B cell (primary cell): ENCODE measurements around the gene NODAL. TPM values are rescaled to one million over a fixed set of nuclear protein-coding genes. Genes with fewer than 3 reads are reported as not detected.

ENCODE experiments used
- ATAC-seq: fragments of 200-7000 bp; cut with Tn5 transposase; one replicate; pipeline ENCODE4 v1.10.0; 2021; ENCODE audit warnings: low read depth, mild to moderate bottlenecking, moderate number of reproducible peaks, moderate library complexity
- CTCF ChIA-PET: fragments of 350-600 bp; sonication (Branson Sonifier 250); formaldehyde crosslinking; loops from one replicate; lab custom pipeline; 2021; ENCODE audit warnings: antibody characterized with exemption, inconsistent platforms; lab: Charles Lee
- POLR2A ChIA-PET: fragments of 350-600 bp; sonication (Branson Sonifier 250); formaldehyde crosslinking; loops from one replicate; lab custom pipeline; 2021; ENCODE audit warnings: antibody characterized with exemption; lab: Charles Lee
- DNase-seq: peaks from one replicate; pipeline ENCODE4 v3.0.0; 2013
- H2AFZ ChIP-seq: 2 replicates; pipeline ENCODE4 v1.6.1; 2012; ENCODE audit warnings: mild to moderate bottlenecking, low read depth, low read length; ENCODE audit not compliant: insufficient read depth, poor library complexity, severe bottlenecking
- H3K27ac ChIP-seq, 2 donors: 1 replicate in 1 of 2; 2 replicates in 1 of 2; pipeline ENCODE4 v1.5.1; 2012 to 2013; ENCODE audit warnings: low read length in 2 of 2, mild to moderate bottlenecking in 2 of 2, moderate library complexity in 1 of 2
- H3K27me3 ChIP-seq, 4 experiments: fragments of 200-600 bp in 1 of 4; sonication (generic) in 1 of 4; replicated peaks in 1 of 4; 1 replicate in 2 of 4; 2 replicates in 2 of 4; pipeline versions ENCODE4 v1.6.1 to v1.7.0; 2013 to 2016; ENCODE audit warnings: low read length in 3 of 4, mild to moderate bottlenecking in 2 of 4, mixed read lengths in 1 of 4, moderate library complexity in 1 of 4; ENCODE audit not compliant: insufficient read depth in 4 of 4, control insufficient read depth in 3 of 4; ENCODE audit errors: control extremely low read depth in 1 of 4
- H3K36me3 ChIP-seq, 2 experiments: replicated peaks in 1 of 2; 1 replicate in 1 of 2; 2 replicates in 1 of 2; pipeline versions ENCODE4 v1.6.1 to v1.7.1; 2013; ENCODE audit warnings: low read length in 1 of 2; ENCODE audit not compliant: insufficient read depth in 2 of 2, control insufficient read depth in 1 of 2; ENCODE audit errors: control extremely low read depth in 1 of 2, extremely low read depth in 1 of 2
- H3K4me1 ChIP-seq, 2 donors: fragments of 200-600 bp in 1 of 2; sonication (generic) in 1 of 2; 1 replicate in 1 of 2; 2 replicates in 1 of 2; pipeline versions ENCODE4 v1.5.1 to v1.6.1; 2013 to 2017; ENCODE audit warnings: low read length in 2 of 2; ENCODE audit not compliant: control insufficient read depth in 2 of 2, insufficient read depth in 2 of 2
- H3K4me2 ChIP-seq: replicated peaks from 2 replicates; pipeline ENCODE3; 2012; ENCODE audit warnings: mild to moderate bottlenecking, low read depth, low read length; ENCODE audit not compliant: poor library complexity, severe bottlenecking
- H3K4me3 ChIP-seq, 5 experiments: fragments of 200-600 bp in 1 of 5; sonication (generic) in 1 of 5; 1 replicate in 3 of 5; 2 replicates in 2 of 5; pipeline versions ENCODE4 v1.5.1 to v1.7.0; 2011 to 2016; ENCODE audit warnings: low read length in 4 of 5, mild to moderate bottlenecking in 4 of 5, low read depth in 2 of 5, control low read depth in 1 of 5, moderate library complexity in 1 of 5; ENCODE audit not compliant: insufficient read depth in 1 of 5; ENCODE audit errors: control extremely low read depth in 1 of 5, extremely low read depth in 1 of 5
- H3K79me2 ChIP-seq: fragments of 200-600 bp; sonication (generic); one replicate; pipeline ENCODE4 v1.6.0; 2016; ENCODE audit warnings: low read length; ENCODE audit not compliant: control insufficient read depth, insufficient read depth
- H3K9ac ChIP-seq: fragments of 200-600 bp; sonication (generic); 2 replicates; pipeline ENCODE4 v1.6.1; 2017; ENCODE audit warnings: mild to moderate bottlenecking, low read length, moderate library complexity
- H3K9me3 ChIP-seq, 3 donors: one replicate each; pipeline versions ENCODE4 v1.6.1 to v1.7.1; 2013; ENCODE audit warnings: low read length in 2 of 3; ENCODE audit not compliant: control insufficient read depth in 2 of 3, insufficient read depth in 1 of 3; ENCODE audit errors: control extremely low read depth in 1 of 3
- H4K20me1 ChIP-seq: 2 replicates; pipeline ENCODE4 v1.6.0; 2012; ENCODE audit warnings: mild to moderate bottlenecking, low read length; ENCODE audit not compliant: insufficient read depth, control insufficient read depth, poor library complexity, severe bottlenecking
- H3K27ac Mint-ChIP-seq: one replicate; pipeline ENCODE4 v1.8.0; 2021; ENCODE audit warnings: mixed read lengths
- H3K27me3 Mint-ChIP-seq: one replicate; pipeline ENCODE4 v1.8.0; 2021; ENCODE audit warnings: mixed read lengths
- H3K4me1 Mint-ChIP-seq: one replicate; pipeline ENCODE4 v1.8.0; 2021; ENCODE audit warnings: mixed read lengths
- H3K4me3 Mint-ChIP-seq: one replicate; pipeline ENCODE4 v1.8.0; 2021; ENCODE audit warnings: mixed read lengths
- H3K9me3 Mint-ChIP-seq: one replicate; pipeline ENCODE4 v1.8.0; 2022; ENCODE audit warnings: mixed read lengths; ENCODE audit not compliant: insufficient read depth
- CTCF ChIP-seq: fragments of 200-600 bp; IDR thresholded peaks from one replicate; pipeline ENCODE4 v1.8.0; 2022; ENCODE audit warnings: antibody characterized with exemption, mild to moderate bottlenecking
- EZH2 ChIP-seq: IDR thresholded peaks from 2 replicates; pipeline ENCODE4 v1.6.1; 2012; ENCODE audit warnings: borderline replicate concordance, low read depth, mild to moderate bottlenecking, moderate library complexity, low read length; ENCODE audit not compliant: insufficient read depth, poor library complexity, severe bottlenecking
- WGBS: methylation state at CpG from one replicate; pipeline ENCODE4 v1.1.5; 2013; ENCODE audit warnings: missing lambda C conversion rate; ENCODE audit not compliant: insufficient coverage; 5-methylcytosine and 5-hydroxymethylcytosine counted together
- intact Hi-C: fragments of 100-400 bp; cut with micrococcal nuclease; formaldehyde crosslinking; loops from one replicate; pipeline ENCODE4 v1.10.0; 2022
- polyA plus RNA-seq: library from polyadenylated mRNA; depleted of rRNA; stranded (reverse); fragments of >200 nt; gene quantifications from 2 replicates; pipeline ENCODE4 v1.2.3, GENCODE V29; 2012
- total RNA-seq, 2 donors: library from RNA; stranded (reverse); fragments of 120-200 nt in 1 of 2; gene quantifications; 1 replicate in 1 of 2; 2 replicates in 1 of 2; pipeline versions ENCODE4 v1.2.3 to v1.2.4, GENCODE V29; 2013 to 2022

NODAL gene
- total and polyA plus RNA-seq, 2 donors (not counting 1 experiment from before 2014, with no cell fraction given): 0.06 TPM; not detected in 1

- no peak for DNase-seq
- CTCF ChIA-PET: interaction anchor here (1.6 kb wide), 2 partner anchors 17 to 80 kb away, joined by 4 to 5 read pairs; no protein-coding TSS in a partner anchor
- Histone ChIP-seq H3K4me2 (no peak overlapping the region), H3K27ac (no peak overlapping the region), H3K9me3 (peaks cover 0 to 7% (median 0%) of the 10 kb centered on the region in 3 donors), H3K4me3 (no peak overlapping the region), H4K20me1 (no peaks in the 10 kb centered on the region), H3K4me1 (peaks cover 17 to 20% of the 10 kb centered on the region in 2 donors), H3K79me2 (no peaks in the 10 kb centered on the region), H3K27me3 (peaks cover 0 to 36% (median 11%) of the 10 kb centered on the region in 4 experiments), H3K9ac (no peak overlapping the region), H3K36me3 (no peaks in the 10 kb centered on the region), H2AFZ (no peak overlapping the region)
- H3K27ac Mint-ChIP-seq: no peak overlapping the region
- H3K9me3 Mint-ChIP-seq: no peaks in the 10 kb centered on the region
- no peak overlapping the region for H3K4me3 Mint-ChIP-seq
- intact Hi-C loops: no loop called here
- TF ChIP-seq CTCF (no peak), EZH2 (no peak)
- peaks cover 24% of the 10 kb centered on the region for H3K27me3 Mint-ChIP-seq
- no peak for ATAC-seq
- 100% methylated on average over 1 of the region's 4 CpGs for WGBS
- H3K4me1 Mint-ChIP-seq: peaks cover 11% of the 10 kb centered on the region
- POLR2A ChIA-PET: no interaction called here
Measured at GRCh38 chr10:70444744-70445143, 3.3 kb upstream of the NODAL start.

GRCh38 chr10:70442332-70442988 lies 979 bp upstream of the NODAL start:
- Mint-ChIP-seq H3K27me3 (peaks cover 32% of the 10 kb centered on the region), H3K9me3 (no peaks in the 10 kb centered on the region), H3K27ac (no peak overlapping the region), H3K4me3 (peak overlapping the region; percentile 17), H3K4me1 (peaks cover 13% of the 10 kb centered on the region)
- Histone ChIP-seq H3K27me3 (peaks cover 0 to 44% (median 14%) of the 10 kb centered on the region in 4 experiments), H3K9me3 (peaks cover 0 to 7% (median 0%) of the 10 kb centered on the region in 3 donors), H2AFZ (no peak overlapping the region), H3K27ac (no peak overlapping the region), H3K4me2 (no peak overlapping the region), H3K4me3 (no peak overlapping the region), H3K36me3 (no peaks in the 10 kb centered on the region), H4K20me1 (no peaks in the 10 kb centered on the region), H3K9ac (no peak overlapping the region), H3K79me2 (no peaks in the 10 kb centered on the region), H3K4me1 (peaks cover 17 to 20% of the 10 kb centered on the region in 2 donors)
- TF ChIP-seq EZH2: no peak
- TF ChIP-seq CTCF: no peak
- ChIA-PET CTCF (interaction anchor here (1.0 kb wide), 1 partner anchor 19 kb away, joined by 3 read pairs; no protein-coding TSS in a partner anchor), POLR2A (no interaction called here)
- ATAC-seq (no peak), DNase-seq (no peak)
- 91% methylated on average over 6 of the region's 6 CpGs for WGBS
- intact Hi-C loops: no loop called here
